B cell (primary cell): Measurements from ENCODE around the gene PLEKHM3. TPM values are rescaled to one million over a fixed set of nuclear protein-coding genes. Genes with fewer than 3 reads are reported as not detected.

Experiments used
- ATAC-seq: fragments of 200-7000 bp; cut with Tn5 transposase; one replicate; pipeline ENCODE4 v1.10.0; 2021; ENCODE audit warnings: low read depth, mild to moderate bottlenecking, moderate number of reproducible peaks, moderate library complexity
- CTCF ChIA-PET: fragments of 350-600 bp; sonication (Branson Sonifier 250); formaldehyde crosslinking; loops from one replicate; lab custom pipeline; 2021; ENCODE audit warnings: antibody characterized with exemption, inconsistent platforms; lab: Charles Lee
- POLR2A ChIA-PET: fragments of 350-600 bp; sonication (Branson Sonifier 250); formaldehyde crosslinking; loops from one replicate; lab custom pipeline; 2021; ENCODE audit warnings: antibody characterized with exemption; lab: Charles Lee
- DNase-seq: peaks from one replicate; pipeline ENCODE4 v3.0.0; 2013
- H2AFZ ChIP-seq: 2 replicates; pipeline ENCODE4 v1.6.1; 2012; ENCODE audit warnings: mild to moderate bottlenecking, low read depth, low read length; ENCODE audit not compliant: insufficient read depth, poor library complexity, severe bottlenecking
- H3K27ac ChIP-seq, 2 donors: 1 replicate in 1 of 2; 2 replicates in 1 of 2; pipeline ENCODE4 v1.5.1; 2012 to 2013; ENCODE audit warnings: low read length in 2 of 2, mild to moderate bottlenecking in 2 of 2, moderate library complexity in 1 of 2
- H3K27me3 ChIP-seq, 4 experiments: fragments of 200-600 bp in 1 of 4; sonication (generic) in 1 of 4; replicated peaks in 1 of 4; 1 replicate in 2 of 4; 2 replicates in 2 of 4; pipeline versions ENCODE4 v1.6.1 to v1.7.0; 2013 to 2016; ENCODE audit warnings: low read length in 3 of 4, mild to moderate bottlenecking in 2 of 4, mixed read lengths in 1 of 4, moderate library complexity in 1 of 4; ENCODE audit not compliant: insufficient read depth in 4 of 4, control insufficient read depth in 3 of 4; ENCODE audit errors: control extremely low read depth in 1 of 4
- H3K36me3 ChIP-seq, 2 experiments: replicated peaks in 1 of 2; 1 replicate in 1 of 2; 2 replicates in 1 of 2; pipeline versions ENCODE4 v1.6.1 to v1.7.1; 2013; ENCODE audit warnings: low read length in 1 of 2; ENCODE audit not compliant: insufficient read depth in 2 of 2, control insufficient read depth in 1 of 2; ENCODE audit errors: control extremely low read depth in 1 of 2, extremely low read depth in 1 of 2
- H3K4me1 ChIP-seq, 2 donors: fragments of 200-600 bp in 1 of 2; sonication (generic) in 1 of 2; 1 replicate in 1 of 2; 2 replicates in 1 of 2; pipeline versions ENCODE4 v1.5.1 to v1.6.1; 2013 to 2017; ENCODE audit warnings: low read length in 2 of 2; ENCODE audit not compliant: control insufficient read depth in 2 of 2, insufficient read depth in 2 of 2
- H3K4me2 ChIP-seq: replicated peaks from 2 replicates; pipeline ENCODE3; 2012; ENCODE audit warnings: mild to moderate bottlenecking, low read depth, low read length; ENCODE audit not compliant: poor library complexity, severe bottlenecking
- H3K4me3 ChIP-seq, 5 experiments: fragments of 200-600 bp in 1 of 5; sonication (generic) in 1 of 5; 1 replicate in 3 of 5; 2 replicates in 2 of 5; pipeline versions ENCODE4 v1.5.1 to v1.7.0; 2011 to 2016; ENCODE audit warnings: low read length in 4 of 5, mild to moderate bottlenecking in 4 of 5, low read depth in 2 of 5, control low read depth in 1 of 5, moderate library complexity in 1 of 5; ENCODE audit not compliant: insufficient read depth in 1 of 5; ENCODE audit errors: control extremely low read depth in 1 of 5, extremely low read depth in 1 of 5
- H3K79me2 ChIP-seq: fragments of 200-600 bp; sonication (generic); one replicate; pipeline ENCODE4 v1.6.0; 2016; ENCODE audit warnings: low read length; ENCODE audit not compliant: control insufficient read depth, insufficient read depth
- H3K9ac ChIP-seq: fragments of 200-600 bp; sonication (generic); 2 replicates; pipeline ENCODE4 v1.6.1; 2017; ENCODE audit warnings: mild to moderate bottlenecking, low read length, moderate library complexity
- H3K9me3 ChIP-seq, 3 donors: one replicate each; pipeline versions ENCODE4 v1.6.1 to v1.7.1; 2013; ENCODE audit warnings: low read length in 2 of 3; ENCODE audit not compliant: control insufficient read depth in 2 of 3, insufficient read depth in 1 of 3; ENCODE audit errors: control extremely low read depth in 1 of 3
- H4K20me1 ChIP-seq: 2 replicates; pipeline ENCODE4 v1.6.0; 2012; ENCODE audit warnings: mild to moderate bottlenecking, low read length; ENCODE audit not compliant: insufficient read depth, control insufficient read depth, poor library complexity, severe bottlenecking
- H3K27ac Mint-ChIP-seq: one replicate; pipeline ENCODE4 v1.8.0; 2021; ENCODE audit warnings: mixed read lengths
- H3K27me3 Mint-ChIP-seq: one replicate; pipeline ENCODE4 v1.8.0; 2021; ENCODE audit warnings: mixed read lengths
- H3K4me1 Mint-ChIP-seq: one replicate; pipeline ENCODE4 v1.8.0; 2021; ENCODE audit warnings: mixed read lengths
- H3K4me3 Mint-ChIP-seq: one replicate; pipeline ENCODE4 v1.8.0; 2021; ENCODE audit warnings: mixed read lengths
- H3K9me3 Mint-ChIP-seq: one replicate; pipeline ENCODE4 v1.8.0; 2022; ENCODE audit warnings: mixed read lengths; ENCODE audit not compliant: insufficient read depth
- CTCF ChIP-seq: fragments of 200-600 bp; IDR thresholded peaks from one replicate; pipeline ENCODE4 v1.8.0; 2022; ENCODE audit warnings: antibody characterized with exemption, mild to moderate bottlenecking
- EZH2 ChIP-seq: IDR thresholded peaks from 2 replicates; pipeline ENCODE4 v1.6.1; 2012; ENCODE audit warnings: borderline replicate concordance, low read depth, mild to moderate bottlenecking, moderate library complexity, low read length; ENCODE audit not compliant: insufficient read depth, poor library complexity, severe bottlenecking
- WGBS: methylation state at CpG from one replicate; pipeline ENCODE4 v1.1.5; 2013; ENCODE audit warnings: missing lambda C conversion rate; ENCODE audit not compliant: insufficient coverage; 5-methylcytosine and 5-hydroxymethylcytosine counted together
- intact Hi-C: fragments of 100-400 bp; cut with micrococcal nuclease; formaldehyde crosslinking; loops from one replicate; pipeline ENCODE4 v1.10.0; 2022
- polyA plus RNA-seq: library from polyadenylated mRNA; depleted of rRNA; stranded (reverse); fragments of >200 nt; gene quantifications from 2 replicates; pipeline ENCODE4 v1.2.3, GENCODE V29; 2012
- total RNA-seq, 2 donors: library from RNA; stranded (reverse); fragments of 120-200 nt in 1 of 2; gene quantifications; 1 replicate in 1 of 2; 2 replicates in 1 of 2; pipeline versions ENCODE4 v1.2.3 to v1.2.4, GENCODE V29; 2013 to 2022

PLEKHM3 gene
- total and polyA plus RNA-seq, 2 donors (not counting 1 experiment from before 2014, with no cell fraction given) = 4.0 to 17.7 TPM

- no peaks in the 10 kb centered on the region for H3K9me3 ChIP-seq
- H3K79me2 ChIP-seq = no peaks in the 10 kb centered on the region
- DNase-seq (no peak), ATAC-seq (no peak)
- no peak overlapping the region for H3K4me2 ChIP-seq
- H3K27me3 ChIP-seq = no peaks in the 10 kb centered on the region
- Mint-ChIP-seq H3K4me3 (no peak overlapping the region), H3K27ac (no peak overlapping the region), H3K27me3 (no peaks in the 10 kb centered on the region), H3K9me3 (no peaks in the 10 kb centered on the region), H3K4me1 (peaks cover 15% of the 10 kb centered on the region)
- no peak overlapping the region for H2AFZ ChIP-seq
- H4K20me1 ChIP-seq = no peaks in the 10 kb centered on the region
- H3K9ac ChIP-seq = no peak overlapping the region
- 100% methylated on average over 1 of the region's 3 CpGs for WGBS
- POLR2A ChIA-PET = no interaction called here
- peaks cover 0 to 18% of the 10 kb centered on the region in 2 experiments for H3K36me3 ChIP-seq
- H3K27ac ChIP-seq = no peak overlapping the region
- peaks cover 6 to 7% of the 10 kb centered on the region in 2 donors for H3K4me1 ChIP-seq
- no peak overlapping the region for H3K4me3 ChIP-seq
- CTCF ChIA-PET = no interaction called here
- TF ChIP-seq CTCF (no peak), EZH2 (no peak)
- intact Hi-C loops = no loop called here
Observed at GRCh38 chr2:207995887-207996286, 29.4 kb downstream of the PLEKHM3 start.

- Histone ChIP-seq H4K20me1 (no peaks in the 10 kb centered on the region), H3K79me2 (no peaks in the 10 kb centered on the region), H3K36me3 (peaks cover 0 to 6% of the 10 kb centered on the region in 2 experiments), H2AFZ (no peak overlapping the region), H3K4me1 (peaks cover 6 to 7% of the 10 kb centered on the region in 2 donors), H3K9me3 (no peaks in the 10 kb centered on the region), H3K4me2 (peak overlapping the region; percentile 16), H3K9ac (no peak overlapping the region), H3K4me3 (no peak overlapping the region), H3K27me3 (no peaks in the 10 kb centered on the region), H3K27ac (peak overlapping the region in 1 of 2 donors; percentile 30)
- intact Hi-C loops = no loop called here
- peak overlapping the region; percentile 78 for H3K27ac Mint-ChIP-seq
- 100% methylated on average over 2 of the region's 4 CpGs for WGBS
- no peak overlapping the region for H3K4me3 Mint-ChIP-seq
- ChIA-PET POLR2A (no interaction called here), CTCF (interaction anchor here (0.5 to 0.7 kb wide), 3 partner anchors 22 to 271 kb away, joined by 3 to 4 read pairs (median 3); no protein-coding TSS in a partner anchor)
- TF ChIP-seq CTCF (no peak), EZH2 (no peak)
- DNase-seq (peak; percentile 39), ATAC-seq (peak; percentile 24)
- H3K9me3 Mint-ChIP-seq = no peaks in the 10 kb centered on the region
- H3K27me3 Mint-ChIP-seq = no peaks in the 10 kb centered on the region
- peaks cover 15% of the 10 kb centered on the region for H3K4me1 Mint-ChIP-seq
Observed at GRCh38 chr2:207993151-207993763, 32.1 kb downstream of the PLEKHM3 start.
